Pancreas (tissue), 10 donors: ENCODE measurements around the gene NFS1. TPM values are rescaled to one million over a fixed set of nuclear protein-coding genes. Genes with fewer than 3 reads are reported as not detected.
"Not testable (repeated sequence)": the region's sequence is repeated elsewhere in the genome, so short reads cannot be mapped to it uniquely, and the experiment has no call there.

Experiments
- ATAC-seq, 4 donors: fragments of 200-7000 bp; cut with Tn5 transposase; one replicate each; pipeline versions ENCODE4 v1.8.0 to v1.9.1; 2020; ENCODE audit warnings: mild to moderate bottlenecking in 4 of 4, moderate library complexity in 4 of 4
- DNase-seq, 6 donors: peaks; one replicate each; pipeline ENCODE4 v3.0.0-alpha.2; 2020
- FAIRE-seq: peaks from 2 replicates; lab custom pipeline; 2012; peaks lifted over from hg19 to GRCh38; lab: Jason Lieb, UNC
- H3K27ac ChIP-seq, 4 donors: fragments of 200-600 bp; sonication (generic); 1 replicate in 3 of 4; 2 replicates in 1 of 4; pipeline versions ENCODE4 v1.5.0 to v1.8.0; 2020
- H3K27me3 ChIP-seq, 4 donors: fragments of 200-600 bp; one replicate each; pipeline ENCODE4 v1.8.0; 2021
- H3K36me3 ChIP-seq, 3 donors: fragments of 200-600 bp; sonication (generic) in 1 of 3; one replicate each; pipeline versions ENCODE4 v1.5.0 to v1.8.0; 2020 to 2021
- H3K4me1 ChIP-seq, 3 donors: fragments of 200-600 bp; one replicate each; pipeline ENCODE4 v1.8.0; 2021
- H3K4me3 ChIP-seq, 4 donors: fragments of 200-600 bp; sonication (generic) in 2 of 4; one replicate each; pipeline versions ENCODE4 v1.5.0 to v1.8.0; 2020 to 2021
- H3K9me3 ChIP-seq, 4 donors: fragments of 200-600 bp; one replicate each; pipeline ENCODE4 v1.8.0; 2021
- WGBS, 2 donors: extraction: QIAGEN DNeasy Blood & Tissue Kit; methylation state at CpG; one replicate each; pipeline ENCODE4 v1.1.7; 2013; 5-methylcytosine and 5-hydroxymethylcytosine counted together
- intact Hi-C, 3 donors: fragments of 100-400 bp; cut with DNase I; formaldehyde crosslinking; loops; one replicate each; pipeline versions ENCODE4 v1.11.1 to v1.14.2; 2022
- polyA plus RNA-seq, 2 donors: library from polyadenylated mRNA; stranded (reverse); fragments of 200-250 nt; gene quantifications; one replicate each; pipeline ENCODE4 v1.2.3, GENCODE V29; 2013
- total RNA-seq, 6 donors: library from RNA; stranded (reverse); fragmentation: NEBNext Ultra II Directional in 4 of 6; extraction: Animal tissue kit (Norgen Biotek cat#: 25700) in 4 of 6; gene quantifications; one replicate each; pipeline versions ENCODE4 v1.2.1 to v1.2.4, GENCODE V29; 2021 to 2023
- TF ChIP-seq, protein P1 (sequence below), 4 donors: fragments of 200-600 bp; sonication (generic) in 3 of 4; IDR thresholded peaks; one replicate each; pipeline versions ENCODE4 v1.5.0 to v1.8.0; 2021; ENCODE audit warnings: antibody characterized with exemption in 4 of 4
- donor health status: healthy with polysubstance abuse.
- donor health status: DM: no; HTN: no; CAD: no; lungs with moderate emphysema.
- donor health status: DM: no; HTN: no; CAD: no.
- donor health status: control.
- donor health status: control.
- donor health status: Bipolar disorder and iron deficiency.
- donor health status: DM: yes; HTN: yes; CAD: no.
- donor health status: DM: no; HTN: no; CAD: no.
- donor health status: DM: no; HTN: no; CAD: no.
- donor health status: DM: yes; HTN: yes; CAD: no.

NFS1 gene
- total and polyA plus RNA-seq, 8 donors, result 11.0 to 34.8 (median 15.2) TPM

DNA sequence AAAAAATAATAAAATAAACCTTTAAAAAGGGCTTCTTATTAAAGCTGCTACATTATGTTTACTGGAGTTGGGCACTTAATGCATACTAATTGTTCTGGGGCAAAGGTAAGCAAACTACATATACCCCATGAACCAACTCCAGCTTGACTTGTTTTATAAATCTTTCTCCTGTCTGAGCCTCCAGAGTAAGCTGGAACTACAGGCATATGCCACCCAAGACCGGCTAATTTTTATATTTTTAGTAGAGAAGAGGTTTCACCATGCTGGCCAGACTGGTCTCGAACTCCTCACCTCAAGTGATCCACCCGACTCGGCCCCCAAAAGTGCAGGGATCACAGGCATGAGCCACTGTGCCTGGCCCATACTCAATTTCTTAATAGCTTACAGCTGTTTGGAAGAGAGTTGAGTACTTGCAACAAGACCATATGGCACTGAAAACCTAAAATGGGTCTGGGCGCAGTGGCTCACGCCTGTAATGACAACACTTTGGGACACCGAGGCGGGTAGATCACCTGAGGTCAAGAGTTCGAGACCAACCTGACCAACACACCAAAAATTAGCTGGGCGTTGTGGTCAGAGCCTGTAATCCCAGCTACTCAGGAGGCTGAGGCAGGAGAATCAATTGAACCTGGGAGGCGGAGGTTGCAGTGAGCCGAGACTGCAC lies 20.0 kb upstream of the NFS1 start:
- no peaks in the 10 kb centered on the region for H3K4me1 ChIP-seq
- intact Hi-C loops, result no loop called here
- no peak overlapping the region for H3K27ac ChIP-seq
- H3K4me3 ChIP-seq, result no peak overlapping the region
- H3K27me3 ChIP-seq, result no peaks in the 10 kb centered on the region
- WGBS, 2 donors, result 90 to 93% methylated on average over 12 of the region's 12 CpGs
- no peak for FAIRE-seq
- peaks cover 10 to 98% (median 79%) of the 10 kb centered on the region in 3 donors for H3K36me3 ChIP-seq
- DNase-seq, result no peak
- TF ChIP-seq, protein P1, sequence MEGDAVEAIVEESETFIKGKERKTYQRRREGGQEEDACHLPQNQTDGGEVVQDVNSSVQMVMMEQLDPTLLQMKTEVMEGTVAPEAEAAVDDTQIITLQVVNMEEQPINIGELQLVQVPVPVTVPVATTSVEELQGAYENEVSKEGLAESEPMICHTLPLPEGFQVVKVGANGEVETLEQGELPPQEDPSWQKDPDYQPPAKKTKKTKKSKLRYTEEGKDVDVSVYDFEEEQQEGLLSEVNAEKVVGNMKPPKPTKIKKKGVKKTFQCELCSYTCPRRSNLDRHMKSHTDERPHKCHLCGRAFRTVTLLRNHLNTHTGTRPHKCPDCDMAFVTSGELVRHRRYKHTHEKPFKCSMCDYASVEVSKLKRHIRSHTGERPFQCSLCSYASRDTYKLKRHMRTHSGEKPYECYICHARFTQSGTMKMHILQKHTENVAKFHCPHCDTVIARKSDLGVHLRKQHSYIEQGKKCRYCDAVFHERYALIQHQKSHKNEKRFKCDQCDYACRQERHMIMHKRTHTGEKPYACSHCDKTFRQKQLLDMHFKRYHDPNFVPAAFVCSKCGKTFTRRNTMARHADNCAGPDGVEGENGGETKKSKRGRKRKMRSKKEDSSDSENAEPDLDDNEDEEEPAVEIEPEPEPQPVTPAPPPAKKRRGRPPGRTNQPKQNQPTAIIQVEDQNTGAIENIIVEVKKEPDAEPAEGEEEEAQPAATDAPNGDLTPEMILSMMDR (IDR thresholded peaks at IDR 0.05), result no peak
- no peak for ATAC-seq
- no peaks in the 10 kb centered on the region for H3K9me3 ChIP-seq

GRCh38 chr20:35718321-35718720 lies 19.2 kb upstream of the NFS1 start:
- H3K27ac ChIP-seq, intact Hi-C loops, DNase-seq, ATAC-seq, H3K4me3 ChIP-seq, H3K27me3 ChIP-seq, H3K4me1 ChIP-seq, H3K9me3 ChIP-seq, FAIRE-seq: not testable (repeated sequence)
- 91% methylated on average over 8 of the region's 8 CpGs for WGBS, 2 donors
- H3K36me3 ChIP-seq, result peaks cover 10 to 98% (median 77%) of the 10 kb centered on the region in 3 donors

GRCh38 chr20:35716330-35716729 lies 17.2 kb upstream of the NFS1 start:
- WGBS, 2 donors, result 91 to 95% methylated on average over 4 of the region's 4 CpGs
- Histone ChIP-seq H3K36me3 (peaks cover 10 to 97% (median 66%) of the 10 kb centered on the region in 3 donors), H3K9me3 (no peaks in the 10 kb centered on the region), H3K4me1 (peaks cover 0 to 7% (median 0%) of the 10 kb centered on the region in 3 donors), H3K27ac (no peak overlapping the region), H3K27me3 (no peaks in the 10 kb centered on the region), H3K4me3 (no peak overlapping the region)
- intact Hi-C loops, result no loop called here
- ATAC-seq (no peak), DNase-seq (no peak), FAIRE-seq (no peak)
- TF ChIP-seq, protein P1 (IDR thresholded peaks at IDR 0.05), result no peak

- ATAC-seq (no peak), DNase-seq (no peak), FAIRE-seq (no peak)
- Histone ChIP-seq H3K4me3 (no peak overlapping the region), H3K36me3 (peaks cover 10 to 97% (median 66%) of the 10 kb centered on the region in 3 donors), H3K4me1 (peaks cover 0 to 7% (median 0%) of the 10 kb centered on the region in 3 donors), H3K27ac (no peak overlapping the region), H3K27me3 (no peaks in the 10 kb centered on the region), H3K9me3 (no peaks in the 10 kb centered on the region)
- TF ChIP-seq, protein P1 (IDR thresholded peaks at IDR 0.05), result no peak
- intact Hi-C loops, result no loop called here
- WGBS, 2 donors, result 93 to 99% methylated on average over 2 of the region's 2 CpGs
Measured at GRCh38 chr20:35715652-35716051, 16.5 kb upstream of the NFS1 start.

- WGBS, 2 donors, result 69 to 81% methylated on average over 4 of the region's 4 CpGs
- Histone ChIP-seq H3K9me3 (no peaks in the 10 kb centered on the region), H3K27me3 (no peaks in the 10 kb centered on the region), H3K4me1 (peaks cover 0 to 7% (median 0%) of the 10 kb centered on the region in 3 donors), H3K27ac (no peak overlapping the region), H3K36me3 (peaks cover 10 to 93% (median 57%) of the 10 kb centered on the region in 3 donors), H3K4me3 (no peak overlapping the region)
- ATAC-seq, result no peak
- intact Hi-C loops, result no loop called here
- no peak for FAIRE-seq
- no peak for DNase-seq
- TF ChIP-seq, protein P1 (IDR thresholded peaks at IDR 0.05), result no peak
Measured at GRCh38 chr20:35714127-35714526, 15.0 kb upstream of the NFS1 start.

DNA sequence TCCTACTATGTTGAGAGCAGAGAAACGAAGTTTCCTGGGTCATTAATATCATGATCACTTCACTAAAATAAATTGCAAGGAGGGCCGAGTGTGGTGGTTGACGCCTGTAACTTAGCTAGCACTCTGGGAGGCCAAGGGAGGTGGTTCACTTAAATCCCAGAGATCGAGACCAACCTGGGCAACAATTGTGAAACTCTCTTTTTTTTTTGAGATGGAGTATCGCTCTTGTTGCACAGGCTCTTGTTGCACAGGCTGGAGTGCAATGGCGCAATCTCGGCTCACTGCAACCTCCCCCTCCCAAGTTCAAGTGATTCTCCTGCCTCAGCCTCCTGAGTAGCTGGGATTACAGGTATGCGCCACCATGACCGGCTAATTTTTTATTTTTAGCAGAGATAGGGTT lies 14.0 kb upstream of the NFS1 start:
- intact Hi-C loops, H3K9me3 ChIP-seq, FAIRE-seq, DNase-seq, H3K27ac ChIP-seq, H3K27me3 ChIP-seq, H3K4me1 ChIP-seq, ATAC-seq, H3K4me3 ChIP-seq: not testable (repeated sequence)
- peaks cover 10 to 92% (median 55%) of the 10 kb centered on the region in 3 donors for H3K36me3 ChIP-seq
- 84 to 86% methylated on average over 9 of the region's 9 CpGs for WGBS, 2 donors
